Gastrocnemius medialis (tissue), 4 donors: ENCODE measurements around the gene USP6NL. TPM values are rescaled to one million over a fixed set of nuclear protein-coding genes. Genes with fewer than 3 reads are reported as not detected.

ENCODE experiments used
- ATAC-seq, 2 donors: fragments of 150-250 bp; one replicate each; pipeline ENCODE4 v1.9.1; 2016
- DNase-seq, 2 donors: peaks; one replicate each; pipeline ENCODE4 v3.0.0-alpha.2; 2019
- H3K27ac ChIP-seq, 4 donors: fragments of 200-600 bp; sonication (generic); 1 replicate in 1 of 4; 2 replicates in 3 of 4; pipeline ENCODE4 v1.5.1; 2016 to 2018; ENCODE audit warnings: mild to moderate bottlenecking in 2 of 4, moderate library complexity in 1 of 4
- H3K27me3 ChIP-seq, 3 donors: fragments of 200-600 bp; sonication (generic) in 2 of 3; 1 replicate in 1 of 3; 2 replicates in 2 of 3; pipeline versions ENCODE4 v1.5.1 to v1.6.0; 2016 to 2019; ENCODE audit warnings: mild to moderate bottlenecking in 1 of 3, moderate library complexity in 1 of 3
- H3K36me3 ChIP-seq, 2 donors: fragments of 200-600 bp; sonication (generic) in 1 of 2; one replicate each; pipeline ENCODE4 v1.5.1; 2017 to 2018
- H3K4me1 ChIP-seq, 2 donors: fragments of 200-600 bp; sonication (generic) in 1 of 2; one replicate each; pipeline ENCODE4 v1.5.1; 2016 to 2017; ENCODE audit warnings: mild to moderate bottlenecking in 2 of 2
- H3K4me3 ChIP-seq, 4 donors: fragments of 200-600 bp; sonication (generic) in 3 of 4; 1 replicate in 1 of 4; 2 replicates in 3 of 4; pipeline ENCODE4 v1.5.1; 2016 to 2019; ENCODE audit warnings: mild to moderate bottlenecking in 2 of 4
- H3K9me3 ChIP-seq, 3 donors: fragments of 200-600 bp; sonication (generic) in 2 of 3; 1 replicate in 1 of 3; 2 replicates in 2 of 3; pipeline ENCODE4 v1.5.1; 2016 to 2019
- POLR2A ChIP-seq, 2 donors: fragments of 450-650 bp; IDR thresholded peaks; one replicate each; pipeline ENCODE4 v1.6.1; 2017; ENCODE audit warnings: antibody characterized with exemption in 2 of 2, mild to moderate bottlenecking in 2 of 2, moderate library complexity in 2 of 2
- in situ Hi-C, 4 donors: fragments of 200-750 bp; cut with MboI; loops; one replicate each; pipeline versions ENCODE4 v1.15.0 to v1.8.0; 2017; ENCODE audit warnings: low sequenced_read_pairs in 4 of 4
- intact Hi-C: fragments of 100-400 bp; cut with DNase I; formaldehyde crosslinking; loops from one replicate; pipeline ENCODE4 v1.15.1; 2023; ENCODE audit warnings: low total_unique reads
- total RNA-seq, 4 donors: library from RNA; depleted of rRNA; stranded (reverse); fragments of >200 nt; gene quantifications; one replicate each; pipeline versions ENCODE4 v1.1.0 to v1.2.3, GENCODE V29; 2016
- TF ChIP-seq, protein P1 (sequence below), 5 experiments: fragments of 450-650 bp in 3 of 5; fragments of 200-600 bp in 2 of 5; sonication (generic) in 2 of 5; IDR thresholded peaks in 4 of 5; conservative IDR thresholded peaks in 1 of 5; 1 replicate in 4 of 5; 2 replicates in 1 of 5; pipeline ENCODE4 v1.5.1; 2016 to 2019; ENCODE audit warnings: antibody characterized with exemption in 5 of 5, mild to moderate bottlenecking in 3 of 5, moderate library complexity in 3 of 5

USP6NL gene
- total RNA-seq, 4 donors from 2014 or later = 5.6 to 6.2 (median 5.9) TPM

DNA sequence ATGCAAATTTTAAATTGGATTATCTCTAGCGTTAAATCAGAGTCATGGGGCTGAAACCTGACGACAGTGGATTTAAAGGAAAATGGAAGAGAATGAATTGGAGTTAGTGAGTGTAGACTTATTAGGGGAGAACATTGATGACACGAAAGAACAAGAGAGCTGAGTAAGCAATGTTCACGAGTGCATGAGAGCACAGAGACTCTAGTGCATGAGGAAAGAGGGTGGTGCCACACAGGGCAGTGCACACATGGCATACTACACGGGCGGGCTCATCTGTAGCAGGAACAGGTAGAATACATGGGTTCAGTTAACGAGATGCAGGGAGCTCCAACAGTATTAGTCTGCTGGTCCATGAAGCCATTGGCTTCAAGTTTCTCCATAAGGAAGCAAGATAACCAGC lies 53.9 kb downstream of the USP6NL start:
- H3K4me1 ChIP-seq = no peaks in the 10 kb centered on the region
- no peaks in the 10 kb centered on the region for H3K9me3 ChIP-seq
- intact Hi-C loops = no loop called here
- H3K27me3 ChIP-seq = no peaks in the 10 kb centered on the region
- DNase-seq (no peak), ATAC-seq (no peak)
- TF ChIP-seq, protein P1, sequence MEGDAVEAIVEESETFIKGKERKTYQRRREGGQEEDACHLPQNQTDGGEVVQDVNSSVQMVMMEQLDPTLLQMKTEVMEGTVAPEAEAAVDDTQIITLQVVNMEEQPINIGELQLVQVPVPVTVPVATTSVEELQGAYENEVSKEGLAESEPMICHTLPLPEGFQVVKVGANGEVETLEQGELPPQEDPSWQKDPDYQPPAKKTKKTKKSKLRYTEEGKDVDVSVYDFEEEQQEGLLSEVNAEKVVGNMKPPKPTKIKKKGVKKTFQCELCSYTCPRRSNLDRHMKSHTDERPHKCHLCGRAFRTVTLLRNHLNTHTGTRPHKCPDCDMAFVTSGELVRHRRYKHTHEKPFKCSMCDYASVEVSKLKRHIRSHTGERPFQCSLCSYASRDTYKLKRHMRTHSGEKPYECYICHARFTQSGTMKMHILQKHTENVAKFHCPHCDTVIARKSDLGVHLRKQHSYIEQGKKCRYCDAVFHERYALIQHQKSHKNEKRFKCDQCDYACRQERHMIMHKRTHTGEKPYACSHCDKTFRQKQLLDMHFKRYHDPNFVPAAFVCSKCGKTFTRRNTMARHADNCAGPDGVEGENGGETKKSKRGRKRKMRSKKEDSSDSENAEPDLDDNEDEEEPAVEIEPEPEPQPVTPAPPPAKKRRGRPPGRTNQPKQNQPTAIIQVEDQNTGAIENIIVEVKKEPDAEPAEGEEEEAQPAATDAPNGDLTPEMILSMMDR (IDR thresholded peaks at IDR 0.05 in 4 of 5, conservative IDR thresholded peaks at IDR 0.05 in 1 of 5) = no peak
- TF ChIP-seq POLR2A (IDR thresholded peaks at IDR 0.05) = no peak
- no peaks in the 10 kb centered on the region for H3K36me3 ChIP-seq
- no peak overlapping the region for H3K27ac ChIP-seq
- in situ Hi-C loops = no loop called here
- no peak overlapping the region for H3K4me3 ChIP-seq

DNA sequence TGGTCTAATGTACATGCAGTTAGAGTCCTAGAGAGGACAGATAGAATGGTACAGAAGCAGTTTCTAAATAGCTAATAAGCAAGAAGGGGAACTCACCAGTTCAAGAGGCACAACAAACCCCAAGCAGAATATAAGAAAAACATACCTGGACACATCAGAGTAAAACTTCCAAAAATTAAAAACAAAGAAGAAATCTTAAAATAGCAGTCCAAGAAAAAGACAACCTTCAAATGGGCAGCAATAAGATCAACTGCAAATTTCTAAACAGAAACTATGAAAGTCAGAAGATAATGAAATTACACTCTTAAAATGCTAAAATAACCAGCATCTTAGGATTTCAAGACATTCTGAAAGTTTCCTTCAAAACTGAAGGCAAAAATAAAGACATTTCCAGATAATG lies 55.9 kb downstream of the USP6NL start:
- no peak overlapping the region for H3K27ac ChIP-seq
- ATAC-seq (no peak), DNase-seq (no peak)
- TF ChIP-seq POLR2A (IDR thresholded peaks at IDR 0.05) = no peak
- TF ChIP-seq, protein P1 (IDR thresholded peaks at IDR 0.05 in 4 of 5, conservative IDR thresholded peaks at IDR 0.05 in 1 of 5) = no peak
- intact Hi-C loops (no loop called here), in situ Hi-C loops (no loop called here)
- H3K4me1 ChIP-seq = no peaks in the 10 kb centered on the region
- H3K9me3 ChIP-seq = no peaks in the 10 kb centered on the region
- no peaks in the 10 kb centered on the region for H3K36me3 ChIP-seq
- no peaks in the 10 kb centered on the region for H3K27me3 ChIP-seq
- no peak overlapping the region for H3K4me3 ChIP-seq

DNA sequence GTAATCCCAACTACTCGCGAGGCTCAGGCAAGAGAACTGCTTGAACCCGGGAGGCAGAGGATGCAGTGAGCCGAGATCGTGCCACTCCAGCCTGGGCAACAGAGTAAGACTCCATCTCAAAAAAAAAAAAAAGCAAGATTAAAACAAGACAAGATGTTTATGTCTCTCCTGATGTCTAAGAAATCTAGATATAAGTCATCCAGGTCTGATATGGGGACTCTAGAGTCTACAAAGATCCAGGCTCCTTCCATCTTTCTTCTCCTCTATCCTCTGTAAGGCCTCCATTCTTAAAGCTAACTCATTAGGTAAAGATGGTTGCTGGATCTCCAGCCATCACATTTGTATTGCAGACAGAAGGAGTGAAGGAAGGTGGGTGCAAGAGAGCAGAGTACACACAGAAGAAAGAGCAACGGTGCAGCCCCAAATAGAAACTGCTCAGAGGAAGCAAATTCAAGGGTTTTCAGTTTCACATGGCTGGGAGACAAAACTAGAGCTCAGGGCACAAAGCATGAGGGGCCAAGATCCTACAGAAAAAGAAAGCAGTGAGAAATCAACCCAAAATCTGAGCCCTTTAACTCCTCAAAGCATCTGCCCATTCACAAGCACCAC lies 57.6 kb downstream of the USP6NL start:
- Histone ChIP-seq H3K4me1 (no peaks in the 10 kb centered on the region), H3K9me3 (no peaks in the 10 kb centered on the region), H3K4me3 (no peak overlapping the region), H3K27me3 (no peaks in the 10 kb centered on the region), H3K27ac (no peak overlapping the region), H3K36me3 (no peaks in the 10 kb centered on the region)
- DNase-seq (no peak), ATAC-seq (no peak)
- no peak for TF ChIP-seq POLR2A (IDR thresholded peaks at IDR 0.05)
- TF ChIP-seq, protein P1 (IDR thresholded peaks at IDR 0.05 in 4 of 5, conservative IDR thresholded peaks at IDR 0.05 in 1 of 5) = no peak
- in situ Hi-C loops (no loop called here), intact Hi-C loops (no loop called here)

DNA sequence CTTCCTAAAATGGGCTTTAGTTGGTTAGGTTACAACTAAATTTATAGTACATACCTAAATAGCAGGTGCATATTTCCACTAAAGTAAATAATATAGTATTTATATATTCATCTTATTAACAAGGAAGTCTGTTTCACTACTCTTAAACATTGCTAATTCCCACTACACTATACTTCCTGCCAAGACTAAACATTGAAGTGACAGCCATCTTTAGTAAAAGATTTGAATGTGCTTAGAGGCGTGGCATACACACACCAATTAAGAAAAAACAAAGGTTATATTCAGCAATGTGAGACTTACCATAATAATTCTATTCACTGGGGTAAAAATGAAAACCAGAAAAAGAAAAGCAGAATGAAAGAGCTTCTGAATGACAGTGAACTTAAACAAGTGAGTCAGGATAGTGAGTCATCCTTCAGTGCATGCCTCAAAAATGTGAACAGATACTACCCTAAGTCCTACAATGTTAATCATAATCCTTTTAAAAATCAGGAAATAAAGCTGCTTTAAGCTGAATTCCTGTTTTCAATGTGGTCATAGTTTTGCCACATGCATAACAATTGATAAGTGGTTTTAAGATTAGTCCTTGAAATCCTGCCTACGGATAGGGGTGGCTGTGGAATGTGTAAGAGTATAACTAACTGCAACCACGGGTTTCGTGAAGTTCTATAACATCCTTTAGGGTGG lies 59.4 kb downstream of the USP6NL start:
- Histone ChIP-seq H3K9me3 (no peaks in the 10 kb centered on the region), H3K36me3 (no peaks in the 10 kb centered on the region), H3K27me3 (no peaks in the 10 kb centered on the region), H3K4me3 (no peak overlapping the region), H3K27ac (no peak overlapping the region), H3K4me1 (no peaks in the 10 kb centered on the region)
- ATAC-seq = no peak
- intact Hi-C loops = no loop called here
- no peak for DNase-seq
- in situ Hi-C loops = no loop called here
- TF ChIP-seq, protein P1 (IDR thresholded peaks at IDR 0.05 in 4 of 5, conservative IDR thresholded peaks at IDR 0.05 in 1 of 5) = no peak
- no peak for TF ChIP-seq POLR2A (IDR thresholded peaks at IDR 0.05)
